H1 (cell line): Measurements from ENCODE around the gene UTP25. TPM values are rescaled to one million over a fixed set of nuclear protein-coding genes. Genes with fewer than 3 reads are reported as not detected.

Experiments
- ASH2L ChIP-seq: fragments of 200-600, 300-600 bp; sonication (generic); IDR thresholded peaks from one replicate; pipeline ENCODE4 v1.7.1; 2017; ENCODE audit warnings: low read length
- CEBPB ChIP-seq: IDR thresholded peaks from 2 replicates; pipeline ENCODE4 v1.6.1; 2012; ENCODE audit warnings: low read depth, low read length
- CREB1 ChIP-seq: IDR thresholded peaks from 2 replicates; pipeline ENCODE4 v1.6.1; 2012; ENCODE audit warnings: inconsistent platforms
- PHF8 ChIP-seq: fragments of 200-600 bp; sonication (generic); conservative IDR thresholded peaks from 2 replicates; pipeline ENCODE4 v1.7.1; 2012; ENCODE audit warnings: low read depth, mild to moderate bottlenecking, inconsistent platforms, low read length, moderate library complexity
- RNF2 ChIP-seq: fragments of 200-900, 300-1000 bp; sonication (generic); IDR thresholded peaks from 2 replicates; pipeline ENCODE4 v1.7.1; 2016; ENCODE audit warnings: borderline replicate concordance, low read depth, mild to moderate bottlenecking, antibody characterized with exemption, low read length; ENCODE audit not compliant: poor library complexity, severe bottlenecking; ENCODE audit errors: missing control alignments
- SP2 ChIP-seq: IDR thresholded peaks from 2 replicates; pipeline ENCODE4 v1.6.1; 2012; ENCODE audit warnings: mild to moderate bottlenecking, low read length, inconsistent platforms
- TAF7 ChIP-seq: optimal IDR thresholded peaks from 2 replicates; pipeline ENCODE3; 2011; ENCODE audit warnings: low read depth, mild to moderate bottlenecking, inconsistent platforms, low read length, moderate library complexity, borderline replicate concordance
- polyA plus RNA-seq, 7 experiments: library from polyadenylated mRNA; depleted of rRNA in 3 of 7; stranded (reverse) in 5 of 7; unstranded in 2 of 7; fragments of >200 nt in 5 of 7; fragments of 200-250 nt in 2 of 7; gene quantifications; 1 replicate in 5 of 7; 2 replicates in 1 of 7; 4 replicates in 1 of 7; pipeline versions ENCODE4 v1.2.1 to v1.2.3, GENCODE V29; 2011 to 2013; ENCODE audit warnings: missing spikeins in 2 of 7, mixed read lengths in 2 of 7
- total RNA-seq: library from RNA; stranded (reverse); fragmentation: NEBNext Ultra II Directional; extraction: Animal tissue kit (Norgen Biotek cat#: 25700); gene quantifications from 2 replicates; pipeline ENCODE4 v1.2.1, GENCODE V29; 2021
- TF ChIP-seq, protein P1 (sequence below): IDR thresholded peaks from 2 replicates; pipeline ENCODE4 v1.6.1; 2012; ENCODE audit warnings: low read length, inconsistent platforms

The UTP25 gene
- total and polyA plus RNA-seq, 2 of the 8 experiments (the other 6 are each of a cell fraction or from before 2014, with no cell fraction given) = 4.0 to 7.6 TPM

DNA sequence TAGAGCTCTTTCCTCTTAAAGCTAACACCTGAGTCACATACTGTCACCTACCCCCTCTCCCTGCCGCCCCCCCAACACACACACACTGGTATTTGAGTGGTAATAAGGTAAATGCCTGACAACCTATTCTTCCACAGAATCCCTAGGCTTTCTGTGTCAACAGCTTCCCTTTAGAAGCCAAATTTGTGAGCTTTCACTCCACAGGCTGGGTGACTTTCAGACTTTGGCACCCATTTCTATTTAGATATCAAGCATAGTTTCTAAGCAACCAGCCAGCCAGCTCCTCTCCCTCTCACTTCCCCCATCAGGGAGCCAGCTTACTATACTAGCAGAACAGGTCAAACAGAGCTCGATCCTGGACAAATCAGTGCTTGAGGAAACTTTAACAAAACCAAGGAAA is 40.2 kb upstream of the UTP25 start (continued):
- TF ChIP-seq RNF2 (no peak), CEBPB (no peak), ASH2L (no peak), TAF7 (no peak), CREB1 (no peak), PHF8 (no peak), SP2 (no peak)
- TF ChIP-seq, protein P1, sequence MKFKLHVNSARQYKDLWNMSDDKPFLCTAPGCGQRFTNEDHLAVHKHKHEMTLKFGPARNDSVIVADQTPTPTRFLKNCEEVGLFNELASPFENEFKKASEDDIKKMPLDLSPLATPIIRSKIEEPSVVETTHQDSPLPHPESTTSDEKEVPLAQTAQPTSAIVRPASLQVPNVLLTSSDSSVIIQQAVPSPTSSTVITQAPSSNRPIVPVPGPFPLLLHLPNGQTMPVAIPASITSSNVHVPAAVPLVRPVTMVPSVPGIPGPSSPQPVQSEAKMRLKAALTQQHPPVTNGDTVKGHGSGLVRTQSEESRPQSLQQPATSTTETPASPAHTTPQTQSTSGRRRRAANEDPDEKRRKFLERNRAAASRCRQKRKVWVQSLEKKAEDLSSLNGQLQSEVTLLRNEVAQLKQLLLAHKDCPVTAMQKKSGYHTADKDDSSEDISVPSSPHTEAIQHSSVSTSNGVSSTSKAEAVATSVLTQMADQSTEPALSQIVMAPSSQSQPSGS = no peak
